SJCRH30 (cell line): ENCODE results near the gene MCRS1. TPM values are rescaled to one million over a fixed set of nuclear protein-coding genes. Genes with fewer than 3 reads are reported as not detected.

Source experiments
- DNase-seq, 2 experiments: peaks; one replicate each; pipeline ENCODE4 v3.0.0-alpha.2; 2015 to 2020
- H3K27ac ChIP-seq: fragments of 250-450 bp; sonication (Bioruptor Pico); 2 replicates; pipeline ENCODE4 v1.5.1; 2020; ENCODE audit warnings: mild to moderate bottlenecking, moderate library complexity
- H3K27me3 ChIP-seq: fragments of 250-450 bp; sonication (Bioruptor Pico); 2 replicates; pipeline ENCODE4 v1.5.1; 2020; ENCODE audit warnings: mild to moderate bottlenecking, moderate library complexity
- H3K36me3 ChIP-seq: fragments of 250-450 bp; sonication (Bioruptor Pico); 2 replicates; pipeline ENCODE4 v1.5.1; 2020; ENCODE audit warnings: mild to moderate bottlenecking, moderate library complexity
- H3K4me1 ChIP-seq: fragments of 250-450 bp; sonication (Bioruptor Pico); 2 replicates; pipeline ENCODE4 v1.5.1; 2020; ENCODE audit warnings: mild to moderate bottlenecking, moderate library complexity
- H3K4me3 ChIP-seq: fragments of 250-450 bp; sonication (Bioruptor Pico); 2 replicates; pipeline ENCODE4 v1.5.1; 2020; ENCODE audit warnings: mild to moderate bottlenecking, moderate library complexity
- H3K9me3 ChIP-seq: fragments of 250-450 bp; sonication (Bioruptor Pico); replicated peaks from 2 replicates; pipeline ENCODE4 v1.5.1; 2020; ENCODE audit warnings: mild to moderate bottlenecking, moderate library complexity
- total RNA-seq: library from RNA; depleted of rRNA; stranded (reverse); fragments of >200 nt; shearing (Covaris generic); gene quantifications from 2 replicates; pipeline ENCODE4 v1.2.3, GENCODE V29; 2014

Gene MCRS1
- total RNA-seq, 1 experiment from 2014 or later, result 55.9 TPM

- no peak for DNase-seq
- Histone ChIP-seq H3K9me3 (no peaks in the 10 kb centered on the region), H3K27ac (no peak overlapping the region), H3K36me3 (peaks cover 16% of the 10 kb centered on the region), H3K4me3 (no peak overlapping the region), H3K27me3 (no peaks in the 10 kb centered on the region), H3K4me1 (no peaks in the 10 kb centered on the region)
Observed at GRCh38 chr12:49566361-49566760, 1.6 kb downstream of the MCRS1 start.

GRCh38 chr12:49565406-49566265, 2.3 kb downstream of the MCRS1 start:
- peaks cover 22% of the 10 kb centered on the region for H3K36me3 ChIP-seq
- H3K9me3 ChIP-seq, result no peaks in the 10 kb centered on the region
- H3K4me3 ChIP-seq, result no peak overlapping the region
- H3K27ac ChIP-seq, result no peak overlapping the region
- no peak for DNase-seq
- no peaks in the 10 kb centered on the region for H3K27me3 ChIP-seq
- no peaks in the 10 kb centered on the region for H3K4me1 ChIP-seq

- no peak overlapping the region for H3K27ac ChIP-seq
- H3K9me3 ChIP-seq, result no peaks in the 10 kb centered on the region
- peaks cover 23% of the 10 kb centered on the region for H3K36me3 ChIP-seq
- H3K4me3 ChIP-seq, result no peak overlapping the region
- H3K4me1 ChIP-seq, result no peaks in the 10 kb centered on the region
- no peak for DNase-seq
- no peaks in the 10 kb centered on the region for H3K27me3 ChIP-seq
Observed at GRCh38 chr12:49564686-49565405, 3.1 kb downstream of the MCRS1 start.

GRCh38 chr12:49563951-49564685, 3.8 kb downstream of the MCRS1 start:
- Histone ChIP-seq H3K4me3 (no peak overlapping the region), H3K4me1 (no peaks in the 10 kb centered on the region), H3K36me3 (peaks cover 29% of the 10 kb centered on the region), H3K9me3 (no peaks in the 10 kb centered on the region), H3K27ac (no peak overlapping the region), H3K27me3 (no peaks in the 10 kb centered on the region)
- no peak for DNase-seq

- Histone ChIP-seq H3K9me3 (no peaks in the 10 kb centered on the region), H3K36me3 (peaks cover 41% of the 10 kb centered on the region), H3K4me1 (no peaks in the 10 kb centered on the region), H3K27ac (no peak overlapping the region), H3K27me3 (no peaks in the 10 kb centered on the region), H3K4me3 (no peak overlapping the region)
- no peak for DNase-seq
Observed at GRCh38 chr12:49562831-49563230, 5.1 kb downstream of the MCRS1 start.

GRCh38 chr12:49562233-49562632, 5.7 kb downstream of the MCRS1 start:
- no peak for DNase-seq
- Histone ChIP-seq H3K4me3 (no peak overlapping the region), H3K27me3 (no peaks in the 10 kb centered on the region), H3K9me3 (no peaks in the 10 kb centered on the region), H3K36me3 (peaks cover 42% of the 10 kb centered on the region), H3K27ac (no peak overlapping the region), H3K4me1 (no peaks in the 10 kb centered on the region)

GRCh38 chr12:49560695-49561094, 7.2 kb downstream of the MCRS1 start:
- DNase-seq, result no peak
- no peak overlapping the region for H3K4me3 ChIP-seq
- no peaks in the 10 kb centered on the region for H3K4me1 ChIP-seq

GRCh38 chr12:49559011-49559675, 8.8 kb downstream of the MCRS1 start:
- no peak for DNase-seq
- Histone ChIP-seq H3K36me3 (peaks cover 45% of the 10 kb centered on the region), H3K27ac (no peak overlapping the region), H3K9me3 (no peaks in the 10 kb centered on the region), H3K27me3 (no peaks in the 10 kb centered on the region), H3K4me1 (no peaks in the 10 kb centered on the region), H3K4me3 (no peak overlapping the region)

More at GRCh38 chr12:49560695-49561094, 7.2 kb downstream of the MCRS1 start:
- H3K36me3 ChIP-seq, result peaks cover 45% of the 10 kb centered on the region
- H3K27me3 ChIP-seq, result no peaks in the 10 kb centered on the region
- H3K9me3 ChIP-seq, result no peaks in the 10 kb centered on the region
- no peak overlapping the region for H3K27ac ChIP-seq

- no peak for DNase-seq
- Histone ChIP-seq H3K36me3 (peaks cover 45% of the 10 kb centered on the region), H3K9me3 (no peaks in the 10 kb centered on the region), H3K27ac (no peak overlapping the region), H3K27me3 (no peaks in the 10 kb centered on the region), H3K4me3 (no peak overlapping the region), H3K4me1 (no peaks in the 10 kb centered on the region)
Observed at GRCh38 chr12:49558526-49558925, 9.4 kb downstream of the MCRS1 start.

- Histone ChIP-seq H3K27me3 (no peaks in the 10 kb centered on the region), H3K9me3 (no peaks in the 10 kb centered on the region), H3K4me1 (no peaks in the 10 kb centered on the region), H3K36me3 (peaks cover 42% of the 10 kb centered on the region), H3K4me3 (no peak overlapping the region), H3K27ac (no peak overlapping the region)
- no peak for DNase-seq
Observed at GRCh38 chr12:49557917-49558215, 10.1 kb downstream of the MCRS1 start.

- Histone ChIP-seq H3K27ac (no peak overlapping the region), H3K9me3 (no peaks in the 10 kb centered on the region), H3K4me1 (no peaks in the 10 kb centered on the region), H3K36me3 (peaks cover 37% of the 10 kb centered on the region), H3K27me3 (no peaks in the 10 kb centered on the region), H3K4me3 (no peak overlapping the region)
- no peak for DNase-seq
Observed at GRCh38 chr12:49557187-49557916, 10.6 kb downstream of the MCRS1 start.

GRCh38 chr12:49556391-49557186, 11.4 kb downstream of the MCRS1 start:
- peaks cover 29% of the 10 kb centered on the region for H3K36me3 ChIP-seq
- no peak overlapping the region for H3K27ac ChIP-seq
- H3K4me3 ChIP-seq, result no peak overlapping the region
- DNase-seq, result no peak
- no peaks in the 10 kb centered on the region for H3K4me1 ChIP-seq
- H3K9me3 ChIP-seq, result no peaks in the 10 kb centered on the region
- no peaks in the 10 kb centered on the region for H3K27me3 ChIP-seq

GRCh38 chr12:49555631-49556390, 12.1 kb downstream of the MCRS1 start:
- H3K4me1 ChIP-seq, result no peaks in the 10 kb centered on the region
- no peak overlapping the region for H3K27ac ChIP-seq
- no peak for DNase-seq
- H3K27me3 ChIP-seq, result no peaks in the 10 kb centered on the region
- H3K9me3 ChIP-seq, result no peaks in the 10 kb centered on the region
- H3K4me3 ChIP-seq, result no peak overlapping the region
- peaks cover 25% of the 10 kb centered on the region for H3K36me3 ChIP-seq
